Smooth muscle cell (in vitro differentiated cells): ENCODE data around the gene KRTAP10-4. TPM values are rescaled to one million over a fixed set of nuclear protein-coding genes. Genes with fewer than 3 reads are reported as not detected.

ENCODE experiments used
- DNase-seq: peaks from one replicate; lab custom pipeline; 2025; ENCODE audit not compliant: unreplicated experiment; lab: John Stamatoyannopoulos, UW
- H2AFZ ChIP-seq: fragments of 200-600 bp; sonication (generic); 2 replicates; pipeline ENCODE4 v1.6.0; 2016; ENCODE audit warnings: antibody characterized with exemption, low read depth, mild to moderate bottlenecking
- H3F3A ChIP-seq: fragments of 200-600 bp; sonication (generic); 2 replicates; pipeline ENCODE4 v1.6.0; 2017; ENCODE audit warnings: antibody characterized with exemption, low read depth
- H3K27ac ChIP-seq: fragments of 200-600 bp; sonication (generic); 2 replicates; pipeline ENCODE4 v1.5.1; 2016; ENCODE audit warnings: low read depth, mild to moderate bottlenecking
- H3K27me3 ChIP-seq: fragments of 200-600 bp; sonication (generic); 2 replicates; pipeline ENCODE4 v1.6.1; 2016; ENCODE audit warnings: low read depth, mild to moderate bottlenecking
- H3K36me3 ChIP-seq: fragments of 200-600 bp; sonication (generic); 2 replicates; pipeline ENCODE4 v1.5.1; 2016; ENCODE audit warnings: low read depth
- H3K4me1 ChIP-seq: fragments of 200-600 bp; sonication (generic); 2 replicates; pipeline ENCODE4 v1.5.1; 2016; ENCODE audit warnings: low read depth
- H3K4me2 ChIP-seq: fragments of 200-600 bp; sonication (generic); 2 replicates; pipeline ENCODE4 v1.6.0; 2016; ENCODE audit warnings: mild to moderate bottlenecking
- H3K4me3 ChIP-seq: fragments of 200-600 bp; sonication (generic); 2 replicates; pipeline ENCODE4 v1.5.1; 2016; ENCODE audit warnings: mild to moderate bottlenecking
- H3K79me2 ChIP-seq: fragments of 200-600 bp; sonication (generic); 2 replicates; pipeline ENCODE4 v1.6.0; 2016; ENCODE audit warnings: low read depth, mild to moderate bottlenecking
- H3K9ac ChIP-seq: fragments of 200-600 bp; sonication (generic); 2 replicates; pipeline ENCODE4 v1.6.0; 2016; ENCODE audit warnings: low read depth
- H3K9me3 ChIP-seq: fragments of 200-600 bp; sonication (generic); replicated peaks from 2 replicates; pipeline ENCODE4 v1.5.1; 2016; ENCODE audit warnings: low read depth
- H4K20me1 ChIP-seq: fragments of 200-600 bp; sonication (generic); 2 replicates; pipeline ENCODE4 v1.6.0; 2016; ENCODE audit warnings: low read depth
- WGBS: methylation state at CpG from one replicate; pipeline ENCODE4 v1.1.7; 2016; ENCODE audit warnings: low lambda C conversion rate; 5-methylcytosine and 5-hydroxymethylcytosine counted together
- polyA plus RNA-seq: library from polyadenylated mRNA; unstranded; fragments of >200 nt; fragmentation: Nextera tagmentation; extraction: Ambion mirVana; gene quantifications from 2 replicates; pipeline ENCODE4 v1.2.1, GENCODE V29; 2016
- total RNA-seq: library from RNA; depleted of rRNA; stranded (reverse); fragments of >200 nt; gene quantifications from 2 replicates; pipeline ENCODE4 v1.2.3, GENCODE V29; 2014
- TF ChIP-seq, protein P1 (sequence below): fragments of 200-600 bp; sonication (generic); IDR thresholded peaks from 2 replicates; pipeline ENCODE4 v1.5.1; 2017; ENCODE audit warnings: borderline replicate concordance, mild to moderate bottlenecking, antibody characterized with exemption; ENCODE audit not compliant: insufficient read depth, poor library complexity, severe bottlenecking

The KRTAP10-4 gene
- total and polyA plus RNA-seq, 2 experiments from 2014 or later = not detected

GRCh38 chr21:44612669-44613229 is 39.2 kb downstream of the KRTAP10-4 start:
- DNase-seq = no peak
- TF ChIP-seq, protein P1, sequence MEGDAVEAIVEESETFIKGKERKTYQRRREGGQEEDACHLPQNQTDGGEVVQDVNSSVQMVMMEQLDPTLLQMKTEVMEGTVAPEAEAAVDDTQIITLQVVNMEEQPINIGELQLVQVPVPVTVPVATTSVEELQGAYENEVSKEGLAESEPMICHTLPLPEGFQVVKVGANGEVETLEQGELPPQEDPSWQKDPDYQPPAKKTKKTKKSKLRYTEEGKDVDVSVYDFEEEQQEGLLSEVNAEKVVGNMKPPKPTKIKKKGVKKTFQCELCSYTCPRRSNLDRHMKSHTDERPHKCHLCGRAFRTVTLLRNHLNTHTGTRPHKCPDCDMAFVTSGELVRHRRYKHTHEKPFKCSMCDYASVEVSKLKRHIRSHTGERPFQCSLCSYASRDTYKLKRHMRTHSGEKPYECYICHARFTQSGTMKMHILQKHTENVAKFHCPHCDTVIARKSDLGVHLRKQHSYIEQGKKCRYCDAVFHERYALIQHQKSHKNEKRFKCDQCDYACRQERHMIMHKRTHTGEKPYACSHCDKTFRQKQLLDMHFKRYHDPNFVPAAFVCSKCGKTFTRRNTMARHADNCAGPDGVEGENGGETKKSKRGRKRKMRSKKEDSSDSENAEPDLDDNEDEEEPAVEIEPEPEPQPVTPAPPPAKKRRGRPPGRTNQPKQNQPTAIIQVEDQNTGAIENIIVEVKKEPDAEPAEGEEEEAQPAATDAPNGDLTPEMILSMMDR = no peak

DNA sequence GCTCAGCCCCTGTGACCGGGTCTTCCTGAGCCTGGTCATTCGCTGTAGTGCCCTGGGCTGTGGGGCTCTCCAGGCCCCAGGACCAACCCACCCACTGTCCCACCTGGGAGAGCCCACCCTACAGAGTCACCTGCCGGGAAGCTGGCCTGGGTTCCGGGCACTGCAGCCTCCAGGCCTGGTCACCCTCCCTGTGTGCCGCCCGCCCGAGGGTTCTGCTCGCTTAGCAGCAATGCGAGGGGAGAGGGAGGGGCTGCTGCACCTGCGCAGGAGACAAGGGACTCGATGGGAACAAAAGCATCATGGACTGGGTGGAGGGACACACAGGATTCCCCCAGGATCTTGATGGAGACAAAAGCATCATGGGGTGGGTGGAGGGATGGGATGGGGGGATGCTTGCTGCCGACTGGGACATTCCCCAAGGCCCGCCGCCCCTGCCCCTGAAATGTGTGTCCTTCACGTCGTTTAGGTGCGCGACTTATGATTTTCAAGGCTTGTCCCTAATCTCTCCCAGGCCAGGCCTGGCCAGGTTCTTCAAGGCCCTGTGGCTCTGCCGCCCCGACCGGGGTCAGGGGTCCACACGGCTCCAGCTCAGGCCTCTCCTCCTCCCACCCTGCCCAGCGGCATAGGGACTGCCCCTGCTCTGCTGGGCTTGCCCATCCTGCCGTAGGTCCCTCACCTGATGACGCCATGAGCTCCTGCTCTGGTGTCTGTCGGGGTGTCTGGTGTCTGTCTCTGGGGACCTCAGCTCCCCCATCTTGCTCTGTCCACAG is 40.0 kb downstream of the KRTAP10-4 start:
- H3K9ac ChIP-seq = no peak overlapping the region
- 97% methylated on average over 22 of the region's 26 CpGs for WGBS
- H3K4me1 ChIP-seq = no peaks in the 10 kb centered on the region
- no peaks in the 10 kb centered on the region for H3K27me3 ChIP-seq
- no peak for DNase-seq
- H2AFZ ChIP-seq = no peak overlapping the region
- no peaks in the 10 kb centered on the region for H3K36me3 ChIP-seq
- no peaks in the 10 kb centered on the region for H4K20me1 ChIP-seq
- H3K4me3 ChIP-seq = no peak overlapping the region
- no peaks in the 10 kb centered on the region for H3K79me2 ChIP-seq
- H3K27ac ChIP-seq = no peak overlapping the region
- TF ChIP-seq, protein P1 = no peak
- no peaks in the 10 kb centered on the region for H3F3A ChIP-seq
- H3K9me3 ChIP-seq = peaks cover 9% of the 10 kb centered on the region
- no peak overlapping the region for H3K4me2 ChIP-seq

More at GRCh38 chr21:44612669-44613229, 39.2 kb downstream of the KRTAP10-4 start:
- Histone ChIP-seq H3F3A (no peaks in the 10 kb centered on the region), H4K20me1 (no peaks in the 10 kb centered on the region), H3K4me2 (no peak overlapping the region), H3K27ac (no peak overlapping the region), H3K27me3 (no peaks in the 10 kb centered on the region), H3K4me3 (no peak overlapping the region), H2AFZ (no peak overlapping the region), H3K36me3 (no peaks in the 10 kb centered on the region), H3K9me3 (peaks cover 9% of the 10 kb centered on the region), H3K79me2 (no peaks in the 10 kb centered on the region), H3K9ac (no peak overlapping the region), H3K4me1 (no peaks in the 10 kb centered on the region)
- 91% methylated on average over 13 of the region's 13 CpGs for WGBS

- TF ChIP-seq, protein P1 = no peak
- Histone ChIP-seq H3K27ac (no peak overlapping the region), H3K4me1 (no peaks in the 10 kb centered on the region), H3K4me3 (no peak overlapping the region), H2AFZ (no peak overlapping the region), H3K9me3 (peaks cover 9% of the 10 kb centered on the region), H3K9ac (no peak overlapping the region), H3F3A (no peaks in the 10 kb centered on the region), H4K20me1 (no peaks in the 10 kb centered on the region), H3K79me2 (no peaks in the 10 kb centered on the region), H3K4me2 (no peak overlapping the region), H3K36me3 (no peaks in the 10 kb centered on the region), H3K27me3 (no peaks in the 10 kb centered on the region)
- 88% methylated on average over 19 of the region's 20 CpGs for WGBS
- no peak for DNase-seq
Measured at GRCh38 chr21:44614161-44614631, 40.7 kb downstream of the KRTAP10-4 start.
